Ishikawa (cell line): ENCODE data around the gene HSD17B14.
A peak's percentile ranks its signal among the peaks of the same experiment; 100 is the strongest.

Experiments
- CEBPB ChIP-seq: IDR thresholded peaks from 2 replicates; pipeline ENCODE4 v1.6.1; 2012
- CREB1 ChIP-seq: IDR thresholded peaks from 2 replicates; pipeline ENCODE4 v1.6.1; 2012; ENCODE audit warnings: low read depth
- EGR1 ChIP-seq: IDR thresholded peaks from 2 replicates; pipeline ENCODE4 v1.6.1; 2012
- EP300 ChIP-seq: IDR thresholded peaks from 2 replicates; pipeline ENCODE4 v1.6.1; 2012; ENCODE audit warnings: borderline replicate concordance
- FOXM1 ChIP-seq: IDR thresholded peaks from 2 replicates; pipeline ENCODE4 v1.6.1; 2012; ENCODE audit warnings: low read depth, borderline replicate concordance
- MAX ChIP-seq: IDR thresholded peaks from 2 replicates; pipeline ENCODE4 v1.6.1; 2012
- NFIC ChIP-seq: IDR thresholded peaks from 2 replicates; pipeline ENCODE4 v1.6.1; 2012
- RAD21 ChIP-seq: IDR thresholded peaks from 2 replicates; pipeline ENCODE4 v1.6.1; 2012; ENCODE audit warnings: low read depth
- REST ChIP-seq: IDR thresholded peaks from 2 replicates; pipeline ENCODE4 v1.6.1; 2012; ENCODE audit warnings: low read depth, mild to moderate bottlenecking
- TAF1 ChIP-seq: IDR thresholded peaks from 2 replicates; pipeline ENCODE4 v1.6.1; 2012; ENCODE audit warnings: low read depth, mild to moderate bottlenecking
- TEAD4 ChIP-seq: IDR thresholded peaks from 2 replicates; pipeline ENCODE4 v1.6.1; 2012
- USF1 ChIP-seq: IDR thresholded peaks from 2 replicates; pipeline ENCODE4 v1.6.1; 2012
- YY1 ChIP-seq: IDR thresholded peaks from 2 replicates; pipeline ENCODE4 v1.6.1; 2012; ENCODE audit warnings: low read depth
- ZBTB7A ChIP-seq: IDR thresholded peaks from 2 replicates; pipeline ENCODE4 v1.6.1; 2012; ENCODE audit warnings: low read depth

The HSD17B14 gene

DNA sequence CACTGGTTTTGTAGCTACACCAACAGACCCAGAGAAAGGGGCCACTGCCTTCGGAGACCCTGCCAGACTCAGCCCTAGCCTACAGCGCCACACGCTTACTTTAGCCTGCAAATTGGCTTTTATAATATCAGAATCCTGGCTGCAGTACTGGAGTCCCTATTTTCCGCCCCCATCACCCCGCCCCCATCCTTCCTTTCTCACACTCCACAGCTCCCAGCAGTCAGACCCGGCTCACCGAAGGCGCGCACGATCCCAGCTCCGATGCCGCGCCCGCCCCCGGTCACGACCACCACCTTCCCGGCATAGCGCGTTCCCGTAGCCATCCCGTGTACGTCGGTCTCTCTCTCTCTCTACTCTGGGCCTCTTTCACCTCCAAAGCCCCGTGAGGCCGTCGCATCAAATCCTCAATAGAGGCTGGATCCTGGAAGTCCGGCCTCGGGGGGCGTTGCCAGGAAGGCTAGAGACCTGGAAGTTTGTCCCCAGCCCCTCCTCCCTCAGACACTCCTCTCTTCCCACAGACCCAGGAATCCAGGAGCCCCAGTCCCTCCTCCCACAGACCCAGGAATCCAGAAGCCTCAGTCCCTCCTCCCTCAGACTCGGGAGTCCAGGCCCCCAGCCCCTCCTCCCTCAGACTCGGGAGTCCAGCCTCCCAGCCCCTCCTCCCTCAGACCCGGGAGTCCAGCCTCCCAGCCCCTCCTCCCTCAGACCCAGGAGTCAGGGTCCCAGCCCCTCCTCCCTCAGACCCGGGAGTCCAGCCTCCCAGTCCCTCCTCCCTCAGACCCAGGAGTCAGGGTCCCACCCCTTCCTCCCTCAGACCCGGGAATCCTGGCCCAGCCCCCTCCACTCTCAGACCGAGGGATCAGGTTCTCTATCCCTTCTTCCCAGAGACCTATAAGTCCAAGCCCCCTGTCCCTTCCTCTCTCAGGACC lies at the start of gene HSD17B14:
HSD17B14 (minus strand) TSS at position 403 of the 929 bp plus-strand sequence; CDS start at position 323, 80 bp downstream.
- TF ChIP-seq NFIC (no peak), TEAD4 (0 out of 2 replicates have a peak, but pooled peaks have one; percentile 9), FOXM1 (no peak)

DNA sequence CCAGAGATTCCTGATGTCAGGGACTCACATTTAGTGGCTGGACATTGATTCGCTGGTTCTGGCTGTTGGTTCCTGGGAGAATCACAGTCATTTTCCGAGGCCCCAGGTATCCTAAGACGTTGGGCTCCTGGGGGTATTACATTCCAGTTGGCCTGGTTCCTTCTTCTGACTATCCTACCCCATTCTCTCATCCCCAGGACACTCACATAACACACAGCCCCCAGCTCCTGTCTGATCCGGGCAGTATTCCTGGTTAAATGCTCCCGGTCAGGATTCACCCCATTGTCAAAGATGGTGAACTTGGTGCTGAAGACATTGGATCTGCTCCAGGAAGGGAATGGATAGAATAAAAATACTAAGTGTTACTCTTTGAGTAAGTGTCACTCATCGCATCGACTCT lies 47.4 kb upstream of the HSD17B14 start:
- TF ChIP-seq NFIC (no peak), EP300 (no peak), TEAD4 (no peak), MAX (no peak), TAF1 (no peak)

DNA sequence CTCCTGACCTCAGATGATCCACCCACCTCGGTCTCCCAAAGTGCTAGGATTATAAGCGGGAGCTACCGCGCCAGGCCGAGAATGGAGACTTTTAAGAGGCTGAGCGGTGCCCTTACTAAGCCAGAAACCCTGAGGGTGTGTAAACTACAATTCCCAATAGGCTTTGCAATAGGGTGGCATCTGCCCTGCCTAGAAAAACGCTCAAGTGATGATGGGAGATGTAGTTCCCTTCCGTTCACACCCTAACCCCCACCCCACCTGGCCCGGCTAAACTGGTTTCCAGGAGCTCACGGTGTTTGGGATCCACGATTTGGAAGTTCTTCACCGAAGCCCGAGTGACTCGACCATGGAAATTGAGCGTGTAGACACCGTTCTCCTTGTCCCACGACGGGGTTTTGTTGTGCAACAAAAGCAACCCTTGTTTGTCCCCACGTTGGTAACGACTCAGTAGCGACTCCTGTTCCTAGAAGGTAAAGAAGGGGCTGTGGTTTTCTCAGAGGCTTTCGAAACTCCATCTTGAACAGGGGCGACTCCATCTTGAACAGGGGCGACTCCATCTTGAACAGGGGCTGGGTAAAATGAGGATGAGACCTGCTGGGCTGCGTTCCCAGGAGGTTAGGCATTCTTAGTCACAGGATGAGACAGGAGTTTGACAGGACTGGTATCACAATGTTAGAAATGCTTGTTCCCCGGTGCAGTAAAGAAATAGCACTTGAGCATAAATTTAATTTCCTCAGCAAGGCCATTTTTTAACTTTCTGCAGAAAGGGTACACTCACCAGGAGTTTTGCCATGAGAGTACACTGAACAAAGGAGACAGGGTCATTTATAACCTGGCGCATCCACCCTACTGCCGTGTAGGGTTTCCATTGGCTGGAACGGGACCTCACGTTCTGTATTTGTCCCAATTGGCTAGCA lies 45.7 kb upstream of the HSD17B14 start:
- no peak for TF ChIP-seq FOXM1

GRCh38 chr19:48879025-48879637 lies 42.8 kb upstream of the HSD17B14 start:
- TF ChIP-seq MAX: no peak
- TF ChIP-seq USF1: no peak
- no peak for TF ChIP-seq TAF1
- no peak for TF ChIP-seq RAD21
- TF ChIP-seq EP300: no peak
- no peak for TF ChIP-seq YY1
- TF ChIP-seq FOXM1: no peak
- no peak for TF ChIP-seq NFIC
- TF ChIP-seq CREB1: no peak
- TF ChIP-seq CEBPB: no peak
- TF ChIP-seq EGR1: no peak
- no peak for TF ChIP-seq TEAD4
- TF ChIP-seq ZBTB7A: no peak
- TF ChIP-seq REST: no peak

GRCh38 chr19:48878196-48879024 lies 42.1 kb upstream of the HSD17B14 start:
- TF ChIP-seq EGR1 (no peak), REST (no peak), USF1 (no peak), CEBPB (no peak), FOXM1 (no peak), RAD21 (no peak), MAX (no peak), EP300 (no peak), NFIC (no peak), TEAD4 (no peak)
